Urinary bladder (tissue), 4 donors: ENCODE data around the gene OR13F1. TPM values are rescaled to one million over a fixed set of nuclear protein-coding genes. Genes with fewer than 3 reads are reported as not detected.

Source experiments
- DNase-seq: peaks from one replicate; pipeline ENCODE4 v3.0.0-alpha.2; 2015; ENCODE audit errors: extremely low spot score
- H3K27ac ChIP-seq: one replicate; pipeline ENCODE4 v1.5.1; 2013; ENCODE audit warnings: low read depth, mild to moderate bottlenecking, moderate library complexity
- H3K36me3 ChIP-seq: one replicate; pipeline ENCODE4 v1.6.1; 2013; ENCODE audit warnings: mild to moderate bottlenecking, moderate library complexity; ENCODE audit not compliant: insufficient read depth
- H3K4me1 ChIP-seq: one replicate; pipeline ENCODE4 v1.6.1; 2013; ENCODE audit warnings: mild to moderate bottlenecking, moderate library complexity; ENCODE audit not compliant: insufficient read depth
- H3K4me3 ChIP-seq: one replicate; pipeline ENCODE4 v1.5.1; 2013; ENCODE audit warnings: low read depth, low read length
- WGBS: extraction: QIAGEN DNeasy Blood & Tissue Kit; methylation state at CpG from one replicate; pipeline ENCODE4 v1.1.7; 2013; 5-methylcytosine and 5-hydroxymethylcytosine counted together
- polyA plus RNA-seq: library from polyadenylated mRNA; stranded (reverse); fragments of 200-250 nt; gene quantifications from one replicate; pipeline ENCODE4 v1.2.3, GENCODE V29; 2013
- total RNA-seq: library from RNA; depleted of rRNA; stranded (reverse); fragments of >200 nt; gene quantifications from one replicate; pipeline ENCODE4 v1.2.3, GENCODE V29; 2014
- donor health status: healthy with polysubstance abuse.
- donor health status: healthy.

The OR13F1 gene
- total and polyA plus RNA-seq, 2 donors = not detected

GRCh38 chr9:104553261-104553660 lies 49.2 kb downstream of the OR13F1 start:
- Histone ChIP-seq H3K36me3 (no peaks in the 10 kb centered on the region), H3K27ac (no peak overlapping the region), H3K4me1 (no peaks in the 10 kb centered on the region), H3K4me3 (no peak overlapping the region)
- DNase-seq = no peak
- 28% methylated on average over 1 of the region's 1 CpG for WGBS

Other genes with a start within 250 kb of the OR13F1 start
- not detected for gene OR13C4, start 22.9 kb downstream of the OR13F1 start, total RNA-seq
- not detected for gene OR13C4, start 22.9 kb downstream of the OR13F1 start, polyA plus RNA-seq
- gene OR13C3, start 32.6 kb downstream of the OR13F1 start, total RNA-seq = not detected
- not detected for gene OR13C3, start 32.6 kb downstream of the OR13F1 start, polyA plus RNA-seq
- not detected for gene OR13C8, start 64.9 kb downstream of the OR13F1 start, total RNA-seq
- gene OR13C8, start 64.9 kb downstream of the OR13F1 start, polyA plus RNA-seq = not detected
- not detected for gene OR13C5, start 95.2 kb downstream of the OR13F1 start, total RNA-seq
- not detected for gene OR13C5, start 95.2 kb downstream of the OR13F1 start, polyA plus RNA-seq
- gene OR13C2, start 101.4 kb downstream of the OR13F1 start, total RNA-seq = not detected
- gene OR13C2, start 101.4 kb downstream of the OR13F1 start, polyA plus RNA-seq = not detected
- 0.37 TPM for gene OR13C9, start 113.9 kb downstream of the OR13F1 start, total RNA-seq
- gene OR13C9, start 113.9 kb downstream of the OR13F1 start, polyA plus RNA-seq = not detected
- gene OR13D1, start 190.3 kb downstream of the OR13F1 start, total RNA-seq = not detected
- not detected for gene OR13D1, start 190.3 kb downstream of the OR13F1 start, polyA plus RNA-seq
- gene NIPSNAP3A, start 243.4 kb downstream of the OR13F1 start, total RNA-seq = 64.2 TPM
- gene NIPSNAP3A, start 243.4 kb downstream of the OR13F1 start, polyA plus RNA-seq = 30.4 TPM